NCI-H146 (cell line): ENCODE results near the gene DCAF12.

Experiments
- DNase-seq: peaks from one replicate; lab custom pipeline; 2025; lab: John Stamatoyannopoulos, UW

DCAF12 gene

DNA sequence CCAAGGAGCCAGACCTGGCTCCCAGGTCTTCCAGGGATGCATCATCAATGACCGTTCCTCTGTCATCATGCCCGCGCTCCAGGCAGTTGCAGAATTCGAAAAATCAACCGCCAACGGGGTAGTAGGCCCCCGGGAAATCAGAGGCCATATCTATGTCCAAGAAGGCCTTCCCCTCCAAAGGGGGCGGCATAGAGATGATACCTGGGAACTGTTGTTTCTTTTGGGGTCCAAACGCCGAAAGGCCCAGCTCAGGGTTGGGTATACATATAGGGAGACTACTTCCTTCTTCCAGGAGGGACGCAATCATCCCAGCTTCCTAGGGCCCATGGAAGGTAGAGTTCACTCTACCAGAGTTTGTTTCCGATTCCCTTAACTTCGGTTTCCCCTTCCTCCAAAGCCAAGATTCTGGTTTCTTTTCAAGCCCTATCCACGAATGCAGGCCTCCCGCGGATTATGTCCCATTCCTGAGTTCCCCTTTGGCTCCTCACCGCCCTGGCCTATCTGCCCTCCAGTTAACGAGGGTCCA is 754 bp downstream of the DCAF12 start:
- peak; percentile 17 for DNase-seq

DNA sequence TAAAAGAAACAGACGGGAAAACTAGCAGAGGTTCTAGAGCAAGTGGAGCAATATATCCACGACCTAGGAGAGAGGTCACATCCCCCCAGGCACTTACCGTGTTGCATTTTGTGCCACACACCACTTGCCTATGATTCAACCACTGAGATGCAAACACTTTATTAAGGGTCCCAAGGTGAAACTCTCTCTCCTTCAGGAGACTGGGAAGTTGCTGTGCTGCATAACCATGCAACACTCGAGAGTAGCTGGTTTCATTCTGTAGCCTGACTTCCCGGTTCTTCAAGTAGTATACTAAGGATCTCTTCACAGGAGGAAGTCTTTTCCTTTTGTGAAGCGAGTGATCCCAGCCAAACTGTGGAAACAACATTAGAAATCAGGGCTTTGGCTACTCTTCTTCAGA is 1.6 kb downstream of the DCAF12 start:
- DNase-seq: no peak

DNA sequence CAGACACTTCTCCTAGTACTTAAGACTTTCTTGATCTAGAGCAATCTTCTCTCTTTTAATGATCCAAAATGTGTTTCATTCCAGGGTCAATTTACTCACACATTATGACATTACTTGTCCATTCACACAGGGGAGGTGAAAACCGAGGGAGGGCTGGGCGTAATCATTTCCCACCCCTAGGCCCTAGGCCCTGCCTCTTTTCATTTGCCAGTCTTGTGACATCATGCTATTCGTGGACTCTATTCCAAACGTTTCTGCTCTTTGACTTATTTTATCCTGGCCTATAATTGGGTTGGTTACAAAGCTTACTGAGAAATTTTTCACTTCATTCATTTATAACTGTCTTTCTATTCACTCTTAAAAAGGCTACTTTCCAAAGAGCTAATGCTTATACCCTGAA is 2.4 kb downstream of the DCAF12 start:
- DNase-seq: no peak

DNA sequence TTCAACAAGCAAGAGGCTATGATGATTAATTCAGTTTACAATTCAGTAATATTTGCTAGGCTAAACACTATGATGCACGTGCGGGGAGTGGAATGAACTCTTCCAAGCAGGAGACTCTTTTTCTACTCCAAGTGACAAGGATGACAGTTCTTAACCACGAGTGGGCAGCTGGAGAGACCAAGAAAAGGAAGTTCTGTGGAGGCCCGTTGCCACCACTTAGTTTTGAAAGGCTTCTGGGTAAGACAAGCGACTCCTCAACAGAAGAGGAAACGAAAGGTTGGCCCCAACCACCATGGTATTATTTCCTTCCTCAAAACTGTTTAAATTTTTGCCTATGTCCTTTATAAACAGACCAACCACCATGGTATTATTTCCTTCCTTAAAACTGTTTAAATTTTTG is 2.8 kb downstream of the DCAF12 start:
- DNase-seq: no peak

DNA sequence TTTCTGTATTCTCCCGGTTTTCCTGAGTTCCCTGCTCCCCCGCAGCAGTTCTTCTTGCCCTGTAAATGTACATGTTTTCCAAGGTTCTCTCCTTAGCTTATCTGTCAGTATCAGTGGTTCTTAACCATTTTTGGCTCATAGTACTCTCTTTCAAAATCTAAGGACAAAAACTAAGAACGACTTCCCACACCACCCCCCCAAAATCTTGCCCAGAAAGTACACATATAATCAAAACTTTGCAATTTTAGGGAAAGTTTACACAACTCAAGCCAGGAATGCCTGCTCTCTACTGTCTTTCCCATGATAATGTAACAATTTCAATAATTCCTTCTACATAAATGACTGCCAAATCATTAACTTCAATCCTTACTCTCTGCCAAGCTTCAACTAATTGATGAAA is 4.5 kb downstream of the DCAF12 start:
- DNase-seq: no peak

DNA sequence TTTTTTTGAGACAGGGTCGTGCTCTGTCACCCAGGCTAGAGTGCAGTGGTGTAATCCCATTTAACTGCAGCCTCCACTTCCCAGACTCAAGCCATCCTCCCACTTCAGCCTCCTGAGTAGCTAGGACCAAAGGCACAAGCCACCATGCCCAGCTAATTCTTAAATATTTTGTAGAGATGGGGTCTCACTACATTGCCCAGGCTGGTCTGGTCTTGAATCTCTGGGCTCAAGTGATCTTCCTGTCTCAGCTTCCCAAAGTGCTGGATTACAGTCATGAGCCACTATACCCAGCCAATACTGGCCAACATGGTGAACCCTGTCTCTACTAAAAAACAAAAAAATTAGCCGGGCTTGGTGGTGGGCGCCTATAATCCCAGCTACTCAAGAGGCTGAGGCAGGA is 6.8 kb downstream of the DCAF12 start:
- DNase-seq: no peak

DNA sequence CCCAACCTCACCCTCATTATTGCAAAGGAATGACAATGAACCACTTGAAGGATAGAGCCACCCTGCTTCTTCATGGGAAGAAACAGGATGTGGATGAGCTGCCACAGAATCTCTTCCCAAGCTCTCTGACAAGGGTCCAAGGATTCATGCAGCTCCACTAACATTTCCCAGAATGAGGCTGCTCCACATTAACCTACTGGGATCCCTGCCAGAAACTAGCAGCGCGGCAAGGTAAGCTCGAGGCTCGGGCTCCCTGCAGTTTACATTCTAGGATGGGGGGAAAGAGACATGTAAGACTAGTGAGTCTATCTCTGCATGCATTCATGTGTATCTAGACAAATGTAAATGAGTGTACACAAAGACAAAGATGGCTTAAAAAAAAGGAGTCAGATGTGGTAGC is 12.1 kb downstream of the DCAF12 start:
- DNase-seq: no peak

DNA sequence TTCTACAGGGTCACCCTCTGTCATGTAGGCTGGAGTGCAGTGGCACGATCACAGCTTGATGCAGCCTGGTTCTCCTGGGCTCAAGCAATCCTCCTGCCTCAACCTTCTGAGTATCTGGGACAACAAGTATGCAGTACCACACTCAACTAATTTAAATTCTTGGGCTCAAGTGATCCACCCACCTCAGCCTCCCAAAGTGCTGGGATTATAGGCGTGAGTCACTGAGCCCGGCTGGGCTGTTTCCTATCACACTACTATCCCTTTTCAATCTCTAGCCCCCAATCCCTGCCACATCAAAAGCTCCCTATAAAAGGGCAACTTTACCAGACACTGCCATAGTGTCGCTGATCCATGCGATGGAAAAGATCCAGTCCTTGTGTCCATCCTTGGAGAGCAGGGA is 20.4 kb downstream of the DCAF12 start:
- no peak for DNase-seq

DNA sequence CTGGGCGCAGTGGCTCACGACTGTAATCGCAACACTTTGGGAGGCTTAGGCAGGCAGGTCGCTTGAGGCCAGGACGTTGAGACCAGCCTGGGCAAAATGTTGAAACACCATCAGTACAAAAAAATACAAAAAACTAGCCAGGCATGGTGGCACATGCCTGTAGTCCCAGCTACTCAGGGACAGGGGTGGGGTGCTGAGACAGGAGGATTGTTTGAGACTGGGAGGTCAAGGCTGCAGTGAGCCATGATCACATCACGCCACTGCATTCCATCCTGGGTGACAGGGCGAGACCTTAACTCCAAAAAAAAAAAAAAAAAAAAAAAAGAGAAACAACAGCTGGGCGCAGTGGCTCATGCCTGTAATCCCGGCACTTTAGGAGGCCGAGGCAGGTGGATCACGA is 23.7 kb downstream of the DCAF12 start:
- DNase-seq: no peak

DNA sequence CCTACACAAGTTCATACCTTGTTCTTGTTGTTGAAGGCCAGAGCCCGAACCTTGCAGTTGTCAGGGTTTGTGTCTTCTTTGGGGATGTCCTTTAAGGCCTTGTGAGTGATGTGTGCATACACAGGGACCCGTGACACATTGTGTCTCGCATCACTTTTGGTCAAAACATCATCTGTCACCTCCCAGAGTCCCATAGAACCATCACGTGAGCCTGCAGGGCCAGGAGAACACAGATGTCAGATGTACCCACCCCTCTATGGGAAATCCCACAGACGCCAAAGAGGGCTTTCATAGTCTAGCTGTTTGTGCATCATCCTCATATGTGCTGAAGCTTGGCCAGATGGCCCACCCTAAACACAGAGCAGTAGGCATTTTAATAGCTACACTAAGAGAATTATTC is 28.2 kb downstream of the DCAF12 start:
- DNase-seq: no peak

DNA sequence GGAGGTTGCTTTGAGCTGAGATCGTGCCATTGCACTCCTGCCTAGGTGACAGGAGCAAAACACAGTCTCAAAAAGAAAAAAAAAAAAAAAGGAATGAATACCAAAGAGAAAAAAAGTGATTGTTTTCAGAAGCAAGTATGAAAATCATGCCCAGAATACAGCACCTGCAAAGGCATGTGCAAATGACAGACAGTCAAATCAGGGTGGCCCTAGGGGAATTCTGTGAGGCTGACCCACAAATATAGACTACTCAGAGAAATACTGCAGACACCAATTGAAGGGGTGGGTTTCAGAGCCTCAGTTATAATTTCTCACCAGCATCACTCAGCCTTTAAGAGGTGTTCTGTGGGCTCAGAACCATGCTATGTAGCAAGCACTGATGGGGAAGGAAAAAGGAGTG is 28.6 kb downstream of the DCAF12 start:
- DNase-seq: no peak

DNA sequence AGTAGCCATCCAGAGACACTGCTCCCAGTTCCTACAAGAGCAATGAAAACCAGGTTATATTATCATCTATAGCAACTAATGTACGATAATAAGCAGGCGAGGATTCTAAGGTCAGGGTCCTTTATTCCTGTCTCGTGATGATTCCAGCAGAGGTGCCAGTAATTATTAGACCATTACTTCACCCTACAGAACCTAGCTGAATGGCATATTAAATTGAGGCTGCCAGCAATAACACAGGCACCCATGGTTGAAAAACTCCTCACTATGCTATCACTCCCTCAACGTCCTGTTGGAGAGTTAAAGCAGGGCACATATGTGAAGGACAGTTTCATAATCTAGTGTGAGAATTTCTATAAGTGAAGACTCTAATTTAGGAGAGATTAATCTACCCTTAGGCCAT is 29.7 kb downstream of the DCAF12 start:
- DNase-seq: no peak

DNA sequence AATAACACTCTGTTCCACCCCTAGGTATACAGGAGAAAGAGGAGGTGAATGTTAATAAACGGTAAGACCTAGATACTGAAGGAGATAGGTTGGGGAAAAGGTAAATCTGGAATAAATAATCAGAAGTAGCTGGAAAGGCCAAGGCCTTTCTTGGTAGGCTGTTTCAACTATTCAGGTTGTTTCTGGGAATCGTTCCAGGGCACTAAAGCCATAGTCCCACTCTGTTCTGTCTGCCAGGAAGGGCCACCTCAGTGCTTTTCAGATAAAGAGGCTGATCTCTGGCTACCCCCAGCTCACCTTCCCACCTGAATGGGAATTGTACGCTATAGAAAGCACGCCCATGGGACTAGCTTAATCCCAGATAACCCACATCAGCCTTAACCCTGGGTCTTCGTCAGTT is 32.9 kb downstream of the DCAF12 start:
- no peak for DNase-seq

DNA sequence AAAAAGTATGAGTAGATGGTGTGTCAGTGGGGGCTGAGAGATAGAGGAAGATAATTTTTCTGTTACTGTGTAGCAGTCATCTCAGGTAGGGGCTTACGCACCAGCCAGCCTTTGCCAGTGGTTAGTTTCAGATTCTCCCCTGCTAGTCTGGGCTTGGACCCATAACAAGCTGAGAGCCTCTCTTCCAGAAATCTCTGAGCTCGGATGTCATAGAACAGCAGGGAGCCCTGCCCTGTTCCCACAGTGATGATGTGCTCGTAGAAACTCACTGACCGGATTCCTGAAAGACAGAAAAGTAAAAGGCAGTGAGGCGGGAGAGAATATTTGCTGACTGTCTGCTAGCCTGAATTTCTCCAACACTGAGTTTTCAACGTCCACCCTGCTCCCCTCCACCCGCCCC is 37.2 kb downstream of the DCAF12 start:
- no peak for DNase-seq

DNA sequence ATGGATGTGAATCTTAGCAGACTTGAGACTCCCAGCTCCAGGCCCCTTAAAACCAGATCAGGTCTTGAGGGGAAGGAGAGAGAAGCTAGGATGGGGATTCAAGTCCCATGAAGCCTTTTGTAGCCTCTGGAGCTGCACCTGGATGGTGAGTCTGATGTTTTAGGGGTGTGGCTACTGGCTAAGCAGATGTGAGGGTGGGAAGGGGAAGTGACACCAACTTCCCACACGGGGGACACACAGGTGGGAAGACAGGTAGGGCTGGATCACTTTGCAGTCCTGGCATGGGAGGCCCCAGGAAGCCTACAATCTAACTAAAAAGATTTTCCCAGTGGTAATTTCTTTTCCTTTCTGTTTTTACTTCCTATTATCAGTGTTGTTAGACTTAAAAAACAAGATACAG is 39.1 kb downstream of the DCAF12 start:
- DNase-seq: peak; percentile 5

DNA sequence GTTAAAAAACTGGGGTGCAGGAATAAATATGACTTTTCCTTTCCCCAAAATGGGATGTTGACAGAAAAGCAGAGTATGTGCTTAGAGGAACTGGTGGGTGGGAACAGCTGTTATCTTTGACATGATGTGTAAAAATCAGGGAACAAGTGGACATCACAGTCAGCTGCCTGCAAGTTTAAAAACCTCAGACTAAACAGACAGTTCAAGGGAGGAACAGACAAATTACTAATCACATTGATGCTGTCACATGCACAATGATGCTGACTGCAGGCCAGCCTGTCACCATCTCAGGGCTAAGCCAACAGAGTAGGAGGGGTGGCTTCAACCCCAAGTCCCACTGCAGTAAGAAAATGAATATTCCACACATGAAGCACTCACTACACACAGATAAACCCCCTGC is 39.6 kb downstream of the DCAF12 start:
- DNase-seq: no peak

DNA sequence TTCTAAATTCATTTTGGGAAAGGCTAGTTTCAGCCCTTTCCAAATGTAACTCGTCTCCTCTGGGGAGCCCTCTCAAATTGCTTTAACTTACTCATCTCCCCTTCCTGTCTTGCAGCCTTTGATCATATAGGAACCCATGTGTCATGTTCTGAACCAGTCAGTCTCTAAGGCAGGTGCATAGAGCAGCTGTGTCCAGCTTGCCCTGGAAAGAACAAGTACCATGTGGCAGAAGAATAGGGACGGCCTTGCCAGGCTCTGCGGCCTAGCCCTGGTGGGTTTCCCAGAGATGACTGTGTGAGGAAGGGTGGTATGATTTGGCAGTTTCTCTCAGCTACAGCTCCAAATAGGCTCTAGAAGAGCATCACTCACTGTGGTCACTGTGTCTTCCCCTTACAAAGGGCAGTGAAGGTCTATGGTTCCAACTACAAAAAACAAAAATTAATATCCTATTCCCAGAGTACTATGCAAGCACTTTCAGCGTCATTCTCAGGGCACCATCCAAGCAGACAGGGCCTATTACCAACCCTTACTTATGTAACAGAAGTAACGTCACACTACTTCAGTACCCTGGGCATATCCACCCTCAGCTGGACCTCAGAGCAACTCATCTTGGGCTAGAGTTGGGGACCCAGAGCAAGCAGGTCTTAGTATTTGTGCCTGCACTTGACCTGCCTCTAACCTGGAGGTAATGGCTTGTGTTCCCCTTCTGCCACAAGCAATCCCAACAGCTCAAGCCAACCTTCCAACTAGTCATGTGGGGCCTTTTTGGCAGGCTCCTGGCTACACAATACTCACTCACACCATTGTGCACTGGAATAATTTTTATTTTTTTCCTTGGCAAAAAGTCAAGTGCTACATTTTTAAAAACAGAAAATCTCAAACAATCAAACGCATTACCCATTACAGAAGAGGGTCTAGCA is 40.7 kb downstream of the DCAF12 start:
- DNase-seq: no peak

DNA sequence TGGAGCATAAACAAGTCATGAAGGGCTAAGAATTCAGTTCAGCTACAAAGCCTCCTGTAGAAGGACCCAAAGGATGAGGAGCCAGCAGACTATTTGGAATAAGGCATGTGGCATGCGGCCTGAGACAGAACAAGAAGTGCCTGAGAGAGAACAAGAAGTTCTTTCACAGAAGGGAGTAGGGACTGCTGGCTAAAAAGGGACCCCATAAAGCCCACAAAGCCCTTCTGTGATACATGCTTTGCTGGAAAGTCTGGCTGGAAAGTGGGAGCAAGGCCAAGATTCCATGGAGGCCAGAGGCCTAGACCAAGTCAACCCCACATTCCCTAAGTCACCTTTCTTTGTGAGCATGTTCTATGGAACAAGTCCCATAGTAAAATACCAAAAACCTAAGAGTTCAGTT is 41.9 kb downstream of the DCAF12 start:
- no peak for DNase-seq

DNA sequence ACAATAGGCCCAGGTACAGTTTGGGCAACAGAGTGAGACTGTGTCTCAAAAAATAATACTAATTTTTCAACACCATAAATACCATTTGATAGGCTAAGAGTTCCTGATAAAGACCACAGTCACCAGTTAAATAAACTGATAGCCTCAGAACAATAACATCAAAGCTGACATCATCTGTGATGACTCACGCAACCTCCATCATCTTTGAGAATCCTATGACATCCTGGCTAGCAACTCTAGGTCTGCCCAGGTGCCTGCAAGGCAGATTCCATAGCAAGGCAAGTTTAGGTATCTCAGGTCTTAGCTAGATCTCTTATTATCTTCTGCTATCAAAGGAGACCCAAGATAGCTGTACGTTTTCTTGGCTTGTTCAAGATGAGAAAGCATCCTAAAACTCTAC is 47.3 kb downstream of the DCAF12 start:
- no peak for DNase-seq

DNA sequence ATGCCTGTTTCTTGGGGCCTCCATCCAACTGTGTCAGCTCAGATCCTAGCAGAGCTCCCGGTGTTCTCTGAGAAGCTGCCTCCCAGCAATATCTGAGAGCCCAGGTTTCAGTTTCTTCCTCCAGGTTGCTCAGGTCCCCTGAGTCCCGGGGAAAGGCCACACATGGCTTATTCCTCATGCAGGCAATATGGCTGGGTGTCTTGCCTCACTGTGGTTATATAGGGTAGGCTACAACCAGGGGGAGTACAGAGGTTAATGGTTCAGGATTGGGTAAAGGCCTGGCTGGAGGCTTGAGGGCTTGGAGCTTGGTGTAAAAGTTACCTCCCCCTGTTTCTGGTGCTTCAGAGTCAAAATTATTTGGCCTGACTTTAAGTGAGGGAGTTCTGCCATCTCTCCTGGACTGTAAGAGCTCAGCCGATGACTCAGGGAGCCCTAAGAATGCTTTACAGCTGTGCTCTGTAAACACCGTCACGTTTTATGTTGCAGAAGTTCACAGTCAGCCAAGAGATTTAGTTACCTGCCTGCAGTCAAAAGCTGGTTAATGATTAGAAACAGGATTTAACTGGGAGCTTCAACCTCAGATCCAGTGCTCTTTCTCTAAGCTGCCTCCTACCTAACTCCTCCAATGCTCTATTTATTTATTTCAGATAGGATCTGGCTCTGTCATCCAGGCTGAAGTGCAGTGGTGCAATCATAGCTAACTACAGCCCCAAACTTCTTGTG is 53.5 kb downstream of the DCAF12 start:
- DNase-seq: no peak

DNA sequence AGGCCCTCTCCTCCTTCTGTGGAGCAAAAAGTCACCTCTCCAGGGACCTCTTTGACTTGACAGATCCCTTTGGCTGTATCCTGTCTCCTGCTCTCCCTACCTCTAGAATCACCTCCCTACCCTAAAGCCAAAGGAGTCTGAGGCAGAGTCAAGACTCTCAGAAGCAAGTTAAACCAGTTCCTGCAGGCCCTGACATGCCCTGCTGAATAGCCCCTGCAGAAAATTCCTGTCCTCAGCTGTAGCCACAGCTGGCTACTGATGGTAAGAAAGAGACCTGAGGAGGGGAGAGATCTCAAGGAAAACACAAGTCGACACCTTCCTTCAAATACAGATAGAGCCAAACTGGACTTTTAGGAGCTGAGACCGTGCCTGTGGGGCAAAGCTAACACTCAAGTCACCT is 54.1 kb downstream of the DCAF12 start:
- no peak for DNase-seq

DNA sequence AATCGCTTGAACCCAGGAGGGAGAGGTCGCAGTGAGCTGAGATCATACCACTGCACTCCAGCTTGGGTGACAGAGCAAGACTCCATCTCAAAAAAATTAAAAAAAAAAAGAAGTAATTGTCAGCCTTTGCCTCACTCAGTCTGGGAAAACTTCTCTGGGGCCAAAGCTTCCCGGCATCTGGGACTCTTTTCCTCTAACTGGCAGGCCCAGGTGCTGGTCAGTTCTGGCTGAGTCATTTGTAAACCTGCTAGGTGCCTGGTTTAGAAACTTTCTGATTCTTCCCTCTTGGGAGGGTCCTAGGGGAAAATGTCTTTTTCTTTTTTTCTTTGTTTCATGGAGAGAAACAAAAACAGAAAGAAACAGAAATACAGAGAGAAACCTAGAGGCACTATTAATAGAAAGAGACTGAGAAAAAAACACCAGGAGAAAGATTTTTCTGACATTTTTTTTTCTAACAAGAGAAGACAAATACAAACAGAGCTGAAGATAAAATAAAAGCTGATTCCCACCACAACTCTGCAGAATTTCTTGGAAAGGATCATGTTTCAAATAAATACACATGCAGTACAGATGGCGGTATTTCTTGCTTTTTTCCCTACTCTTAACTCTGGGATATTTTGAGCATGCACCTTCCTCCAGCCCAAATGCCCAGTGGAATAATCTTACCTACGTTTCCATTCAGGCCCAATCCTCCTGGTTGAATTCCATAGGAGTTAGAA is 55.7 kb downstream of the DCAF12 start:
- DNase-seq: no peak

DNA sequence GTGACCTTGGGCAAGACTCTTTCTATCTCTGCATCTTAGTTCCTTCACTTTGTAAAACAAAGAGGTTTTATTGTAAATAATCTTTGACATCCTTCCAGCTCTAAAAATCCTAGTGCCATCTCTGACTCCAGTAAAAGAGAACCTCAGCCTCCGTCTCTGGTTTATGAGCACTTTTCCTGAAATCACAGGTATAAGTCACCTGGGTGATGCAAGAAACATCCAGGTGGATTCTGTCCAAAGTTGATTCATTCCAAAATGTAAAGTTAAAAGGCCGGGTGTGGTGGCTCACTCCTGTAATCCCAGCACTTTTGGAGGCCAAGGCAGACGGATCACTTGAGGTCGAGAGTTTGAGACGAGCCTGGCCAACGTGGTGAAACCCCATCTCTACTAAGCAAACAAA is 56.7 kb downstream of the DCAF12 start:
- no peak for DNase-seq
